GM18870 (cell line): ENCODE measurements around the gene CBX3.
"Not testable (repeated sequence)": the region's sequence is repeated elsewhere in the genome, so short reads cannot be mapped to it uniquely, and the experiment has no call there.

Experiments used
- ATAC-seq: cut with Tn5 transposase; IDR thresholded peaks from one replicate; pipeline ENCODE4 v1.9.1; 2021; ENCODE audit warnings: moderate library complexity; ENCODE audit not compliant: unreplicated experiment

Gene CBX3

DNA sequence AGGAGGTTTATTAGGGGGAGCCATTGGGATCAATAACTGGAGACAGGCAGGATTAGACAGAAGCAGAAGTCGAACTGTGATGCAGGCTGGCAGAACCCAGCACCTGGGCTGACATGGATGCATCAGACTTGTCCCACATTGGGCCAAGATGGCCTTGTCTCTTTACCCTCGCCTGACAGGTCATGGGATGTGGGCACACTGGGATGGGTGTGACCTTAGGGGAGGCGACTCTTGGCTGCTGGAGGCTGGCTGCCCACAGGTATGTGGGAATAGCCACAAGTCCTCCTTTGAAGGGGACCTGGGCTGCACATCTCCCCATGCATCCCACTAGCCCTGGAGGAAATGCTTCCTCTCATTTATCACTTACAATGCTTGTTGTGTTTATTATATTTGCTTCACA lies 32.3 kb upstream of the CBX3 start:
- ATAC-seq: no peak

DNA sequence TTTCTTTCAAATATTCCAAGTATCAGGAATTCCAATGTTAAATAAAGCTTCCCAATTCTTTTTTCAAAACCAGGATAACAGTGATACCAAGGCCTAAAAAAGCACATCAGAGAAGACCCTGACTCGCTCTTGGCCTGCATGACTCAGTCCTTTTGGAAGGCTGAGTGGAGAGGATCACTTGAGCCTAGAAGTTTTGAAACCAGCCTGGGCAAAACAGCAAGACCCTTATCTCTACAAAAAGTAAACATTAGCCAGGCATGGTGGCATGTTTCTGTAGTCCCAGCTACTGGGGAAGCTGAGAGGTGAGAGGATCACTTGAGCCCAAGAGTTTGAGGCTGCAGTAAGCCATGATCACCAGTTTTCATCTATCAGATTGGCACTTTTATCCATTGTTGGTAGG lies 30.9 kb upstream of the CBX3 start:
- no peak for ATAC-seq

DNA sequence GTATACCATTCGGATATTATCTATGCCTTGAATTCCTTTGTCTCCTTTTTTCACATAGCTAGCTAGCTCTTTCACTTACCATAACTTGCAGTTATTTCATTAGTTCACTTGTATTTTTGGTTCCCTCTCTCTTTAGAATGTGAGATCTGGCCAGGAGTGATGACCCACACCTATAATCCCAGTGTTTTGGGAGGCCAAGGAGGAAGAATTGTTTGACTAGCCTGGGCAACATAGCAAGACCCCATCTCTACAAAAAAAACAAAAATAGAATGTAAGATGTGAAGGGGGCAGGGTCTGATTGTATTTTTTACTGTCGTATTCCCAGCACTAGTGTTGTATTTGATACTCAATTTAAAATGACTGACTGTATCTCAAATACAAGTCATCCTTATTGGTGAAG lies 29.9 kb upstream of the CBX3 start:
- no peak for ATAC-seq

DNA sequence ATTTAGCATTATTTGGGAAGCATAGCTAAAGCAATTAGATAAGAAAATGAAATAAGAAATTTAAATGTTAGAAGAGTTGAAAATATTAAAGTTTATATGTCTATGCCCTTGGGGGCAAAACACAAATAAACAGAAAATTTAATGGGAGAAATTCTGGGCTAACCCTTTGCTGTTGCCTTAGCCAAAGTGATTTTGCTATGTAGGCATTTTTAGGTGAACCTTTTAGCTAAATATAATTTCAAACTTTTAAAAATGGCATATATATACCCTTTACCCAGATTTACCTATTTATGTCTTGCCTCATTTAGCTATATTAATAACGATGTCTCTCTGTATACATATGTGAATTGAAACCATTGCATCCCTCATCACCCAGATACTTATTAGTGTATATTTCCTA lies 29.5 kb upstream of the CBX3 start:
- ATAC-seq: no peak

DNA sequence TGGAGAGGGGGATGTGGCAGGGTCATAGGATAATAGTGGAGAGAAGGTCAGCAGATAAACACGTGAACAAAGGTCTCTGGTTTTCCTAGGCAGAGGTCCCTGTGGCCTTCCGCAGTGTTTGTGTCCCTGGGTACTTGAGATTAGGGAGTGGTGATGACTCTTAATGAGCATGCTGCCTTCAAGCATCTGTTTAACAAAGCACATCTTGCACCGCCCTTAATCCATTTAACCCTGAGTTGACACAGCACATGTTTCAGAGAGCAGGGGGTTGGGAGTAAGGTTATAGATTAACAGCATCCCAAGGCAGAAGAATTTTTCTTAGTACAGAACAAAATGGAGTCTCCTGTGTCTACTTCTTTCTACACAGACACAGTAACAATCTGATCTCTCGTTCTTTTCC lies 25.6 kb upstream of the CBX3 start:
- ATAC-seq: not testable (repeated sequence)

DNA sequence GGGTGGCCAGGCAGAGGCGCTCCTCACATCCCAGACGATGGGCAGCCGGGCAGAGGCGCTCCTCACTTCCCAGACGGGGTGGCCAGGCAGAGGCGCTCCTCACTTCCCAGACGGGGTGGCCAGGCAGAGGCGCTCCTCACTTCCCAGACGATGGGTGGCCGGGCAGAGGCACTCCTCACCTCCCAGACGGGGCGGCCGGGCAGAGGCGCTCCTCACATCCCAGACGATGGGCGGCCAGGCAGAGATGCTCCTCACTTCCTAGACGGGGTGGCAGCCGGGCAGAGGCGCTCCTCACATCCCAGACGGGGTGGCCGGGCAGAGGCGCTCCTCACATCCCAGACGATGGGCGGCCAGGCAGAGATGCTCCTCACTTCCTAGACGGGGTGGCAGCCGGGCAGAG lies 24.8 kb upstream of the CBX3 start:
- ATAC-seq: not testable (repeated sequence)

DNA sequence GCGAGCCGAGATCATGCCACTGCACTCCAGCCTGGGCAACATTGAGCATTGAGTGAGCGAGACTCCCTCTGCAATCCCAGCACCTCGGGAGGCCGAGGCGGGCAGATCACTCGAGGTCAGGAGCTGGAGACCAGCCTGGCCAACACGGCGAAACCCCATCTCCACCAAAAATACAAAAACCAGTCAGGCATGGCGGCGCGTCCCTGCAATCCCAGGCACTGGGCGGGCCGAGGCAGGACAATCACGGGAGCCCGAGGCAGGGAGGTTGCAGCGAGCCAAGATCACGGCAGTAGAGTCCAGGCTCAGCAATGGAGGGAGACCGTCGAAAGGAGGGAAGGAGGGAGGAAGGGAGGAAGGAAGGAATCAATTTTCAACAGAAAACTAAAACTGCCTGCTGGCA lies 24.3 kb upstream of the CBX3 start:
- not testable (repeated sequence) for ATAC-seq

DNA sequence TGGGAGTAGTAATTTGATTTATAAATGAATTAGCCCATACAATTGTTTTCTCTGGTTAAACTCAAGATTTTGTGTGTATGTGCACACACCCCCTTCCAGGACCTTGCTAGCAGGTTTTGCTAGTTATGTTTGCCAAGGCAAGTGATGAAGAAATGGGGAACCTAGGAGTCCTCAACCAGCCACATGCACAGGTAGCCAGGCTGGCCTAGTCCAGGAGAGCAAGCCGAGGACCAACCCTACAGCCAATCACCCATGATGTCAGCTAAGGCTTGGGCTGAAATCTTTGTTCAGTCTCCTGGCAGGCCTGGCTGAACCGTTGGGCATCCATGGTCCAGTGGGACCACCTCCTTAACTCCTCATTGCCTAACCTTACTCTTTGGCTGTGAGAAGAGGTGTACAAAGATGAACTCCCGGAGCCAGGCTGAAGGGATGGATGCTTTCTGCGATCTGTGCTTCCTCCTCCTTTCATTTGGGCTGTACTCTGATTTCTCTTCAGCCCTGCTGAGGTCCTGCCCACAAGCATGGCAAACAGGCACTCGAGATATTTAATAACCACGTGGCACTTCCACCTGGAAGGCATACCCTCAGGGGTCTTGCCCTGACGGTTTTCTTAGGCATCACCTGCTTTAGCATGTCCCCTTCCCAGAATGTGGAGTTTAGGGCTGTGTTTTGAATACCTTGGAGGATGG lies 23.1 kb upstream of the CBX3 start:
- no peak for ATAC-seq

DNA sequence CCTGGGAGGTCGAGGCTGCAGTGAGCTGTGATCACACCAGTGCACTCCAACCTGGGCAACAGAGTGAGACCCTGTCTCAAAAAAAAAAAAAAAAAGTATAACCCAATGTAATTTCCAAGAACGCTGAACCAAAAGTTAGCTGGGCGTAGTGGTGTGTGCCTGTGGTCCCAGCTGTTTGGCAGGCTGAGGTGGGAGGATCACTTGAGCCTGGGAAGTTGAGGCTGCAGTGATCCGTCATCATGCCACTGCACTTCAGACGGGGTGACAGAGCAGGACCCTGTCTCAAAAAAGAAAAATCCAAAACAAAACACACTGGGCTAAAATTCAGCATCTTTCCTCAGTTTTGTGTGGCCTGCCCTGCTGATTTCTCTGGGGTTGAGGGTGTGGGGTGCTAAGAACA lies 22.1 kb upstream of the CBX3 start:
- no peak for ATAC-seq

DNA sequence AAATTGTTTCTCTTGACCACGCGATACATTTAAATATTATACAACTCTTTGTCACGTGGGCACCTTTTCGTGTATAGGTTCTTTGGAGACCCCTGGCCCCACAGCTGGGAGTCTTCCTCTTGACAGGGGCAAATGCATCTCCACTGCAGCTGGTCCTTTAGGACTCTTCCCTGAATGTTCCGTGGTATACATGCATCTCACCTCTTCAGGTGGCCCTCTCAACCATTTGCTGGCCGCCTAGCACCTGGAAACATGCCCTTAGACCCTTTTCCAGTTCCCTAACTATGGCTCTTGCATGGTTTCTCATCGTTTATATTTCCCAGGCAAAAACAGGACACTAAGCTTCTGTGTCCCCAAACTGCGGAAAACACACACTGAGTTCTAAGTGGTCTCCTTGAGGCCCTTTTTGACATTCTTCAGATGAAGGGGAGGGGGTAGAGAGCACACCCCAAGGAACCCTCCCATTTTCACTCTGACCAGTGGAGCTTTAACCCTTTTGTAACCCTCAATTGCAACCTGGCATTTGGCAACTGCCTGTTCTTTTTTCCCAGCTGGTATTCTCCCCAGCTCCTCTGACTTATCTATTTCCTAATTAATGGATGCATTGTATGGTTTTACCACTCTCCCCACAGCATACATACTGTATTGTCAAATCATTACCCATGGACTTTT lies 21.6 kb upstream of the CBX3 start:
- ATAC-seq: no peak

DNA sequence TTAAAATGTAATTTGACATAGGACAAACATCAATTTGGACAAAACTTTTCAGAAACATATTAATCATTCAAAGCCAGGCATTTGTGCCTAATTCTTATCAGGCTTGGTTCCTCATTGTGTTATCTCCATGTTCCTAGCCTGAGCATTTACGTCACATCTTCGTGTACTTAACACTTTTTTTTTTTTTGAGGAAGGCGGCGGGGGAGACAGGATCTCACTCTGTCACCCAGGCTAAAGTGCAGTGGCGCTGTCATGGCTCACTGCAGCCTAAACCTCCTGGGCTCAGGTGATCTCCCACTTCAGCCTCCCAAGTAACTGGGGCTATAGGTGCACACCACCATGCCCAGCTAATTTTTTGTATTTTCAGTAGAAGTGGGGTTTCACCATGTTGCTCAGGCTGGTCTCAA lies 20.8 kb upstream of the CBX3 start:
- no peak for ATAC-seq

DNA sequence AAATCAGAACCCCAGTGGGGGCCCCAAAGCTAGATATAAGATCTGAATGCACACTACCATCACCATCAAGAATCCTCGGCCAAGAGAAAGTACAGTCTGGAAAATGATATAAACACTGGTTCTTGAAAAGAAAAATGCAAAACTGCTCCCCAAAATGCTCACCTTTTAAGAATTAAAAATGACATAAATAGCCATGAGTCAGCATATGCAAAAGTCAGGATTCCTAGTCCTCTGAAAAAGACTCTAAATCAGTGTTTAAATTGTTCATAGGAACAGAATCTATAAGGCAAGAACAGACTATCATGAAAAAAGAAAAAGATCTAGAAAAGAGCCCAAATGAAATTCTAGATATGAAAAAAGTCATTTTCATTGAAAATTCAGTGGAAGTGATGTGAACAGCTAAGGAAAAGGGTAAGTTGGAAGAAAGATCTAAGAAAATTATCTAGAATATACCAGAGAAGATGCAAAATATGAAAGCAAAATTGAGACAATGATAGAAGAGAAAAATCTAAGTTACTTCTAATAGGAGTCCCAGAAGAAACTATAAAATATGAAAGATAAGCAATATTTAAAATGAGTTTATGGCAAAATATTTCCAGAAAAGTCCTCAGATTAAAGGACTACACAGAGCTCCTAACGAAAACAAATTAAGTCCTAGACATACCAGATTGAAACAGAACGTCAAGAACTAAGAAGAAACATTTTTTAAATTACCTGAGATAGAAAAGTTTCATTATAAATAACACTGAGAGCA lies 19.9 kb upstream of the CBX3 start:
- no peak for ATAC-seq

DNA sequence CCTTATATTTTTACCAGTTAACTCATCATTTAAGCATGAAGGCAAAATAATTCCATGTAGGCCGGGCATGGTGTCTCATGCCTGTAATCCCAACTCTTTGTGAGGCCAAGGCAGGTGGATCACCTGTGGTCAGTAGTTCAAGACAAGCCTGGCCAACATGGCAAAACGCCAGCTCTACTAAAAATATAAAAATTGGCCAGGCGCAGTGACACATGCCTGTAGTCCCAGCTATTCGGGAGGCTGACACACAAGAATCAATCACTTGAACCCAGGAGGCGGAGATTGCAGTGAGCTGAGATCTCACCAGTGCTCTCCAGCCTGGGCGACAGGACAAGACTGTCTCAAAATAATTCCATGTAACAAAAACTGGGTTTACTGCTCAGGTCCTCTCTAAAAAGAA lies 19.3 kb upstream of the CBX3 start:
- no peak for ATAC-seq

DNA sequence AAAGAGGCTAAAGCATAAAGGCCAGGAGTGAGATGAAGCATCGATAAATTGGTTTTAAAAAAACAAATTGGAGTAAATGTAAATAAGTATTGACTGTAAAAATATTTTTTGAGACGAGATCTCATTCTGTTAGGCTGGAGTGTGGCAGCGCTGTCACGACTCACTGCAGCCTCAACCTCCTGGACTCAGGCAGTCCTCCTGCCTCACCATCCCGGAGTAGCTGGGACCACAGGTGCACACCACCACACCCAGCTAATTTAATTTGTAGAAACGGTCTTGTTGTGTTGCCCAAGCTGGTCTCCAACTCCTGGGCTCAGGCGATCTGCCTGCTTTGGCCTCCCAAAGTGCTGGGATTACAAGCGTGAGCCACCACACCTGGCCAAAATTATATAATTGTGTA lies 18.8 kb upstream of the CBX3 start:
- no peak for ATAC-seq

DNA sequence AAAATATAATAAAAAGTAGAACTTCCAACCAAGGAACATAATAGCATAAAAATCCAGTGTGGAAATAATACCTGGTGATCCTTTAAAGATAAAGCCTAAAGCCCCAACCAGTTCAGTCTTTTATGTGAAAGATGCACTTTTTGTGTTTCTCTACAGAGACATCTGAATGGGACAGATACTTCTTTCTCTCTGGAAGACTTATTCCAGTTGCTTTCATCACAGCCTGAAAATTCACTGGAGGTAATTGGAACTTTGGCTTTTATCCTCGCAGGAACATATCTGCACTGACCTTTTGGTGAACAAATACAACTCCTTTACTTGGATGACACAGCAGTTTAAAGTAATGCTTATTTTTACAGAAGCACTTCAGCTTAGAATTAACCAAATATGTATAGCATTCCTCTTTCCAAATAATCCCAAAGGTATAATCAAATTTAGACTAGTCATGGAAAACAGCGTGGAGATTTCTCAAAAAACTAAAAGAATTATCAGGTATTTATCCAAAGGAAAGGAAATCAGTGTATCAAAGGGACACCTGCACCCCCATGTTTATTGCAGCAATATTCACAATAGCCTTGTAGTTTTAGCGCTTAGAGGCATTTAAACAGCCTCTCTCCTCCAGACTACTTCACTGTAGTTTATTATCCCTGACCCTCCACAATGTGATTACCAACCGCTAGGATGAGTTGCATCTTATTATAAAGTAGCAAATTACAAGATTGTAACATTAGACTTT lies 17.8 kb upstream of the CBX3 start:
- ATAC-seq: no peak

DNA sequence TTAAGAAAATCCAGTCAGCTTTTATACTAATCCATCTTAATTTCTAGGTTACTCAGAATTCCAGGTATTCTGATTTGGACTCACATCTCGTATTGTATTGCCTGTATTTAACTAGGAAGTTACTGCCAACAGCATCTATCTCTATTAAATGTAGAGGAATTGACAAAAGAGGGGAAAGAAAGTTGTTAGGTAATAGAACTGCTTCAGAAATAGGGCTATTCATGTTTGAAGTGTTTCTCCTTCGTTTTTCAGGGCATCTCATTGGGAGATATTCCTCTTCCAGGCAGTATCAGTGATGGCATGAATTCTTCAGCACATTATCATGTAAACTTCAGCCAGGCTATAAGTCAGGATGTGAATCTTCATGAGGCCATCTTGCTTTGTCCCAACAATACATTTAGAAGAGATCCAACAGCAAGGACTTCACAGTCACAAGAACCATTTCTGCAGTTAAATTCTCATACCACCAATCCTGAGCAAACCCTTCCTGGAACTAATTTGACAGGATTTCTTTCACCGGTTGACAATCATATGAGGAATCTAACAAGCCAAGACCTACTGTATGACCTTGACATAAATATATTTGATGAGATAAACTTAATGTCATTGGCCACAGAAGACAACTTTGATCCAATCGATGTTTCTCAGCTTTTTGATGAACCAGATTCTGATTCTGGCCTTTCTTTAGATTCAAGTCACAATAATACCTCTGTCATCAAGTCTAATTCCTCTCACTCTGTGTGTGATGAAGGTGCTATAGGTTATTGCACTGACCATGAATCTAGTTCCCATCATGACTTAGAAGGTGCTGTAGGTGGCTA lies 17.1 kb upstream of the CBX3 start:
- not testable (repeated sequence) for ATAC-seq

DNA sequence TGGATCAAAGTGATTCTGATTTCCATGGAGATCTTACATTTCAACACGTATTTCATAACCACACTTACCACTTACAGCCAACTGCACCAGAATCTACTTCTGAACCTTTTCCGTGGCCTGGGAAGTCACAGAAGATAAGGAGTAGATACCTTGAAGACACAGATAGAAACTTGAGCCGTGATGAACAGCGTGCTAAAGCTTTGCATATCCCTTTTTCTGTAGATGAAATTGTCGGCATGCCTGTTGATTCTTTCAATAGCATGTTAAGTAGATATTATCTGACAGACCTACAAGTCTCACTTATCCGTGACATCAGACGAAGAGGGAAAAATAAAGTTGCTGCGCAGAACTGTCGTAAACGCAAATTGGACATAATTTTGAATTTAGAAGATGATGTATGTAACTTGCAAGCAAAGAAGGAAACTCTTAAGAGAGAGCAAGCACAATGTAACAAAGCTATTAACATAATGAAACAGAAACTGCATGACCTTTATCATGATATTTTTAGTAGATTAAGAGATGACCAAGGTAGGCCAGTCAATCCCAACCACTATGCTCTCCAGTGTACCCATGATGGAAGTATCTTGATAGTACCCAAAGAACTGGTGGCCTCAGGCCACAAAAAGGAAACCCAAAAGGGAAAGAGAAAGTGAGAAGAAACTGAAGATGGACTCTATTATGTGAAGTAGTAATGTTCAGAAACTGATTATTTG lies 16.3 kb upstream of the CBX3 start:
- no peak for ATAC-seq

DNA sequence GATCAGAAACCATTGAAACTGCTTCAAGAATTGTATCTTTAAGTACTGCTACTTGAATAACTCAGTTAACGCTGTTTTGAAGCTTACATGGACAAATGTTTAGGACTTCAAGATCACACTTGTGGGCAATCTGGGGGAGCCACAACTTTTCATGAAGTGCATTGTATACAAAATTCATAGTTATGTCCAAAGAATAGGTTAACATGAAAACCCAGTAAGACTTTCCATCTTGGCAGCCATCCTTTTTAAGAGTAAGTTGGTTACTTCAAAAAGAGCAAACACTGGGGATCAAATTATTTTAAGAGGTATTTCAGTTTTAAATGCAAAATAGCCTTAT lies 15.7 kb upstream of the CBX3 start:
- no peak for ATAC-seq

DNA sequence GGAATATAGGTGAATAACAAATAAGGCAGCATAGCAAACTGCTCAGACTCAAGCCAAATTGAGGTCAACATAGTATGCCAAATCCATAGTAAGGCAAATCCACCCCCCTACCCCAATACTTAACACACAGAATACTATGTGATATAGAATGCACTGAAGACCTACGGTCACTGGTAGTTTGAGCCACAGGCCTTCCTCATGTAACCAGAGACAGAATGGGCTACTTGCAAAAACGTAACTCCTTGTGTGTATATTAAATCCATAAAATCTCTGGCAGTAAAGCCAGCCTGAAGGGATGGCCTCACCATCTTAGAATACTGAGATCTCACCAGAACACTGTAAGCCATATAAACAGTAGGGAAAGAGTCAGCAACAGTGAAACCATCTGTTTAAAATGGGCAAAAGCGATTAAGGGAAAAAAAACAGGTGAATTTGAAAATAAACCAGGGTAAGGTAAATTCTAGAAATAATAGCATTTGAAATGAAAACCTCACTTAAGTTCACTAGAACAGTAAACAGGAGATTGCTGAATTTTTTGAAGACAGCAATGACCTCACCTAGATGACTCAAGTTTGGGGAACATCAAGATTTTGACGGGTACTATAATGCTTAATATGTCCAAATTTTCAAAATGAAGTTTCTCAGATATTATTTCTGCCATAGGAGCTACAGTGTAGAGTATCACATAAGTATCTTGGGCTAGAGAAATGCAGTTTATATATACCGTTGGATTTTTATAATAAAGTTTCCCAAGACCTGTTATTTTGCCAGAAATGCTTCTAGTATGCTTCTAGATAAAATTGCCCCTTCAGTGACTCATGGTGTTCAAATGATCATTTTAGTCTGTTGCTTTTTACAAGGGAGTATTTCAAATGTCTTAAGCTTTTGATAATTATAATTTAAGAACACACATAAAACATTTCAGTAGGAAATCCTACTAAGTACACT lies 14.9 kb upstream of the CBX3 start:
- no peak for ATAC-seq
